Esophagus muscularis mucosa (tissue), 4 donors: ENCODE data around the gene LRRC8E.

ENCODE experiments used
- EP300 ChIP-seq: sonication (generic); formaldehyde crosslinking; IDR thresholded peaks from one replicate; pipeline ENCODE4 v1.6.1; 2017; ENCODE audit warnings: antibody characterized with exemption
- POLR2A ChIP-seq: fragments of 450-650 bp; IDR thresholded peaks from one replicate; pipeline ENCODE4 v1.6.1; 2017; ENCODE audit warnings: antibody characterized with exemption, moderate library complexity, mild to moderate bottlenecking, low read depth
- POLR2AphosphoS5 ChIP-seq, 2 donors: sonication (generic); formaldehyde crosslinking; IDR thresholded peaks; one replicate each; pipeline ENCODE4 v1.6.1; 2017; ENCODE audit warnings: antibody characterized with exemption in 2 of 2
- TF ChIP-seq, protein P1 (sequence below), 3 experiments: fragments of 200-600 bp in 2 of 3; fragments of 450-650 bp in 1 of 3; sonication (generic) in 2 of 3; IDR thresholded peaks; one replicate each; pipeline ENCODE4 v1.5.1; 2017 to 2019; ENCODE audit warnings: antibody characterized with exemption in 3 of 3, mild to moderate bottlenecking in 2 of 3, moderate library complexity in 1 of 3

DNA sequence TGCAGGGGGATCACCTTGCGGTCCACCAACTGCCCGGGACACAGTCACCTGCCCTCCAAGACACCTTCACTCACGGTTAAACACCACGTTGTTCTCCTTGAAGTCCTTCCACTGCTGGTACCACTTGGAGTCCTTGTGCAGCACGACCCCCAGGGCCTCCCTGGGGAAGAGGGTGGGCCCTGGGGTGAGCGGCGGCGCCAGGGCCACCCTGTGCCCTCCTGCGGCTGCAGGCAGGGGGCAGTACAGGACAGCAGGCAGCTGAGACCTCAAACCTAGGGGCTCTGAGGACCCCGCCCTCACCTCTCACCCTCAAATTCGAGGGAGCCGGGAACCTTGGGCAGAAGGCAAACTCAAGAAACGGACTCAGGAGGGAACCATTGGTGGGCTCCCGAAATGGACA, 45.1 kb downstream of the LRRC8E start:
- no peak for TF ChIP-seq EP300
- TF ChIP-seq POLR2AphosphoS5 (IDR thresholded peaks at IDR 0.05) = no peak
- TF ChIP-seq, protein P1, sequence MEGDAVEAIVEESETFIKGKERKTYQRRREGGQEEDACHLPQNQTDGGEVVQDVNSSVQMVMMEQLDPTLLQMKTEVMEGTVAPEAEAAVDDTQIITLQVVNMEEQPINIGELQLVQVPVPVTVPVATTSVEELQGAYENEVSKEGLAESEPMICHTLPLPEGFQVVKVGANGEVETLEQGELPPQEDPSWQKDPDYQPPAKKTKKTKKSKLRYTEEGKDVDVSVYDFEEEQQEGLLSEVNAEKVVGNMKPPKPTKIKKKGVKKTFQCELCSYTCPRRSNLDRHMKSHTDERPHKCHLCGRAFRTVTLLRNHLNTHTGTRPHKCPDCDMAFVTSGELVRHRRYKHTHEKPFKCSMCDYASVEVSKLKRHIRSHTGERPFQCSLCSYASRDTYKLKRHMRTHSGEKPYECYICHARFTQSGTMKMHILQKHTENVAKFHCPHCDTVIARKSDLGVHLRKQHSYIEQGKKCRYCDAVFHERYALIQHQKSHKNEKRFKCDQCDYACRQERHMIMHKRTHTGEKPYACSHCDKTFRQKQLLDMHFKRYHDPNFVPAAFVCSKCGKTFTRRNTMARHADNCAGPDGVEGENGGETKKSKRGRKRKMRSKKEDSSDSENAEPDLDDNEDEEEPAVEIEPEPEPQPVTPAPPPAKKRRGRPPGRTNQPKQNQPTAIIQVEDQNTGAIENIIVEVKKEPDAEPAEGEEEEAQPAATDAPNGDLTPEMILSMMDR (IDR thresholded peaks at IDR 0.05) = peak in 1 of 3 experiments; percentile 30
- TF ChIP-seq POLR2A = no peak
